GM23338 (cell line): ENCODE results near the gene RENBP. TPM values are rescaled to one million over a fixed set of nuclear protein-coding genes. Genes with fewer than 3 reads are reported as not detected.

Experiments
- ATAC-seq: fragments of 200-7000 bp; cut with Tn5 transposase; 3 replicates; pipeline ENCODE4 v1.9.1; 2020
- DNase-seq: peaks from one replicate; pipeline ENCODE4 v3.0.0-alpha.2; 2015; ENCODE audit warnings: low spot score
- H2AFZ ChIP-seq: fragments of 200-600 bp; sonication (generic); 2 replicates; pipeline ENCODE4 v1.8.0; 2016; ENCODE audit warnings: antibody characterized with exemption, mild to moderate bottlenecking, moderate library complexity
- H3F3A ChIP-seq: fragments of 200-600 bp; sonication (generic); replicated peaks from 2 replicates; pipeline ENCODE4 v1.8.0; 2017; ENCODE audit warnings: antibody characterized with exemption, mixed run types, low read depth
- H3K27ac ChIP-seq: fragments of 200-600 bp; sonication (generic); 2 replicates; pipeline ENCODE4 v1.6.1; 2016; ENCODE audit warnings: low read depth
- H3K27me3 ChIP-seq: fragments of 200-600 bp; sonication (generic); 2 replicates; pipeline ENCODE4 v1.8.0; 2016; ENCODE audit warnings: mild to moderate bottlenecking, mixed run types, moderate library complexity; ENCODE audit not compliant: insufficient read depth
- H3K36me3 ChIP-seq: fragments of 200-600 bp; sonication (generic); 2 replicates; pipeline ENCODE4 v1.8.0; 2016; ENCODE audit warnings: mild to moderate bottlenecking; ENCODE audit not compliant: insufficient read depth
- H3K4me1 ChIP-seq: fragments of 200-600 bp; sonication (generic); 2 replicates; pipeline ENCODE4 v1.8.0; 2016; ENCODE audit warnings: mild to moderate bottlenecking, moderate library complexity; ENCODE audit not compliant: insufficient read depth
- H3K4me2 ChIP-seq: fragments of 200-600 bp; sonication (generic); 2 replicates; pipeline ENCODE4 v1.7.1; 2017; ENCODE audit warnings: mixed run types
- H3K4me3 ChIP-seq: fragments of 200-600 bp; sonication (generic); 2 replicates; pipeline ENCODE4 v1.6.1; 2016; ENCODE audit warnings: mixed run types
- H3K79me2 ChIP-seq: fragments of 200-600 bp; sonication (generic); replicated peaks from 2 replicates; pipeline ENCODE4 v1.8.0; 2017; ENCODE audit warnings: mild to moderate bottlenecking; ENCODE audit not compliant: insufficient read depth
- H3K9me2 ChIP-seq: fragments of 200-600 bp; sonication (generic); 2 replicates; pipeline ENCODE4 v1.8.0; 2017; ENCODE audit not compliant: insufficient read depth
- H4K20me1 ChIP-seq: fragments of 200-600 bp; sonication (generic); replicated peaks from 2 replicates; pipeline ENCODE4 v1.8.0; 2017; ENCODE audit warnings: mild to moderate bottlenecking; ENCODE audit not compliant: insufficient read depth
- H3K27ac Mint-ChIP-seq: 2 replicates; pipeline ENCODE4 v1.8.0; 2020; ENCODE audit warnings: inconsistent platforms, mild to moderate bottlenecking, moderate library complexity, mixed read lengths
- H3K27me3 Mint-ChIP-seq: 3 replicates; pipeline ENCODE4 v1.8.0; 2022; ENCODE audit warnings: low read depth, mild to moderate bottlenecking, moderate library complexity, mixed read lengths, inconsistent platforms; ENCODE audit not compliant: insufficient read depth, poor library complexity
- H3K36me3 Mint-ChIP-seq: 3 replicates; pipeline ENCODE4 v1.8.0; 2021; ENCODE audit warnings: low read depth, mild to moderate bottlenecking, inconsistent platforms, moderate library complexity, mixed read lengths
- H3K4me1 Mint-ChIP-seq: 3 replicates; pipeline ENCODE4 v1.8.0; 2020; ENCODE audit warnings: mild to moderate bottlenecking, inconsistent platforms, mixed read lengths
- H3K4me3 Mint-ChIP-seq: 3 replicates; pipeline ENCODE4 v1.8.0; 2021; ENCODE audit warnings: moderate library complexity, mild to moderate bottlenecking, inconsistent platforms, mixed read lengths
- H3K9me3 Mint-ChIP-seq: 3 replicates; pipeline ENCODE4 v1.8.0; 2020; ENCODE audit warnings: moderate library complexity, mild to moderate bottlenecking, inconsistent platforms, mixed read lengths
- CTCF ChIP-seq, 2 experiments: fragments of 200-600 bp in 1 of 2; sonication (generic) in 1 of 2; conservative IDR thresholded peaks; 2 replicates each; pipeline versions ENCODE4 v1.5.1 to v1.6.1; 2016 to 2017; ENCODE audit warnings: antibody characterized with exemption in 2 of 2, low read depth in 2 of 2, mild to moderate bottlenecking in 2 of 2, moderate library complexity in 1 of 2
- ETS1 ChIP-seq: IDR thresholded peaks from 2 replicates; pipeline ENCODE4 v1.6.1; 2016; ENCODE audit warnings: antibody characterized with exemption
- EZH2 ChIP-seq: fragments of 200-600 bp; sonication (generic); IDR thresholded peaks from one replicate; pipeline ENCODE4 v1.8.0; 2017; ENCODE audit warnings: antibody characterized with exemption, mild to moderate bottlenecking, low read depth; ENCODE audit not compliant: unreplicated experiment
- JUNB ChIP-seq: IDR thresholded peaks from one replicate; pipeline ENCODE4 v1.6.1; 2016; ENCODE audit warnings: antibody characterized with exemption; ENCODE audit not compliant: unreplicated experiment
- ZNF114 ChIP-seq: fragments of 250-450 bp; sonication (Bioruptor Pico); IDR thresholded peaks from 2 replicates; pipeline ENCODE4 v1.5.0; 2020; ENCODE audit warnings: mild to moderate bottlenecking, moderate library complexity
- ZNF462 ChIP-seq: fragments of 250-450 bp; sonication (Bioruptor Pico); IDR thresholded peaks from 2 replicates; pipeline ENCODE4 v1.5.0; 2020; ENCODE audit warnings: mild to moderate bottlenecking, moderate library complexity
- polyA plus RNA-seq: library from polyadenylated mRNA; unstranded; fragments of >200 nt; fragmentation: Nextera tagmentation; extraction: Ambion mirVana; gene quantifications from 2 replicates; pipeline ENCODE4 v1.2.1, GENCODE V29; 2016
- total RNA-seq: library from RNA; depleted of rRNA; stranded (reverse); fragments of >200 nt; shearing (Covaris generic); gene quantifications from 2 replicates; pipeline ENCODE4 v1.2.3, GENCODE V29; 2014

RENBP gene
- total and polyA plus RNA-seq, 2 experiments from 2014 or later, result 2.0 to 10.3 TPM

- no peak overlapping the region for H3K4me2 ChIP-seq
- no peaks in the 10 kb centered on the region for H3K79me2 ChIP-seq
- peak; percentile 17 for ATAC-seq
- no peaks in the 10 kb centered on the region for H3F3A ChIP-seq
- no peak overlapping the region for H3K27ac ChIP-seq
- H3K27me3 Mint-ChIP-seq, result peaks cover 7% of the 10 kb centered on the region
- H3K4me1 Mint-ChIP-seq, result peaks cover 20% of the 10 kb centered on the region
- no peaks in the 10 kb centered on the region for H4K20me1 ChIP-seq
- no peak overlapping the region; the same call in 2 of the 3 replicates for H3K4me3 Mint-ChIP-seq
- no peaks in the 10 kb centered on the region for H3K9me3 Mint-ChIP-seq
- peak; percentile 32 for DNase-seq
- H3K27ac Mint-ChIP-seq, result no peak overlapping the region
- peaks cover 7% of the 10 kb centered on the region; the same call in 2 of the 3 replicates for H3K36me3 Mint-ChIP-seq
- H2AFZ ChIP-seq, result no peak overlapping the region
- H3K4me1 ChIP-seq, result peaks cover 7% of the 10 kb centered on the region; the same call in 1 of the 2 replicates
- H3K9me2 ChIP-seq, result no peaks in the 10 kb centered on the region
- no peaks in the 10 kb centered on the region for H3K27me3 ChIP-seq
- TF ChIP-seq CTCF (conservative IDR thresholded peaks at IDR 0.05; ENCODE audit: low read depth in 2 of 2) (peak in 1 of 2 experiments; percentile 44; a peak in 2 of 4 replicates), ZNF114 (no peak), EZH2 (no peak)
- H3K4me3 ChIP-seq, result no peak overlapping the region
- H3K36me3 ChIP-seq, result no peaks in the 10 kb centered on the region
These were observed 21.2 kb downstream of the RENBP start for GRCh38 chrX:153922932-153923857.

GRCh38 chrX:153921511-153922446 is 22.7 kb downstream of the RENBP start:
- H3K36me3 ChIP-seq, result no peaks in the 10 kb centered on the region
- no peak for ATAC-seq
- H3K36me3 Mint-ChIP-seq, result peaks cover 15% of the 10 kb centered on the region
- TF ChIP-seq ZNF114 (no peak), ZNF462 (CRISPR knock-in tag) (no peak), ETS1 (no peak), EZH2 (no peak), JUNB (no peak)
- no peaks in the 10 kb centered on the region for H3K79me2 ChIP-seq
- no peak overlapping the region for H3K4me3 Mint-ChIP-seq
- H3K4me1 ChIP-seq, result peaks cover 7% of the 10 kb centered on the region; the same call in 1 of the 2 replicates
- H3K9me3 Mint-ChIP-seq, result no peaks in the 10 kb centered on the region
- no peak overlapping the region for H3K4me3 ChIP-seq
- H3K27me3 ChIP-seq, result no peaks in the 10 kb centered on the region
- no peak overlapping the region for H3K4me2 ChIP-seq
- no peaks in the 10 kb centered on the region for H3F3A ChIP-seq
- H3K27ac ChIP-seq, result no peak overlapping the region
- no peaks in the 10 kb centered on the region for H4K20me1 ChIP-seq
- DNase-seq, result no peak
- H3K4me1 Mint-ChIP-seq, result peaks cover 20% of the 10 kb centered on the region
- no peak overlapping the region for H2AFZ ChIP-seq
- peaks cover 2% of the 10 kb centered on the region for H3K27me3 Mint-ChIP-seq
- H3K27ac Mint-ChIP-seq, result no peak overlapping the region
- no peaks in the 10 kb centered on the region for H3K9me2 ChIP-seq
